HUDEP-2 (cell line): ENCODE measurements around the gene TENM4.

ENCODE experiments used
- DNase-seq, 76 experiments: peaks; one replicate each; lab custom pipeline; 2025; ENCODE audit not compliant: unreplicated experiment in 76 of 76; lab: John Stamatoyannopoulos, UW

The TENM4 gene

DNA sequence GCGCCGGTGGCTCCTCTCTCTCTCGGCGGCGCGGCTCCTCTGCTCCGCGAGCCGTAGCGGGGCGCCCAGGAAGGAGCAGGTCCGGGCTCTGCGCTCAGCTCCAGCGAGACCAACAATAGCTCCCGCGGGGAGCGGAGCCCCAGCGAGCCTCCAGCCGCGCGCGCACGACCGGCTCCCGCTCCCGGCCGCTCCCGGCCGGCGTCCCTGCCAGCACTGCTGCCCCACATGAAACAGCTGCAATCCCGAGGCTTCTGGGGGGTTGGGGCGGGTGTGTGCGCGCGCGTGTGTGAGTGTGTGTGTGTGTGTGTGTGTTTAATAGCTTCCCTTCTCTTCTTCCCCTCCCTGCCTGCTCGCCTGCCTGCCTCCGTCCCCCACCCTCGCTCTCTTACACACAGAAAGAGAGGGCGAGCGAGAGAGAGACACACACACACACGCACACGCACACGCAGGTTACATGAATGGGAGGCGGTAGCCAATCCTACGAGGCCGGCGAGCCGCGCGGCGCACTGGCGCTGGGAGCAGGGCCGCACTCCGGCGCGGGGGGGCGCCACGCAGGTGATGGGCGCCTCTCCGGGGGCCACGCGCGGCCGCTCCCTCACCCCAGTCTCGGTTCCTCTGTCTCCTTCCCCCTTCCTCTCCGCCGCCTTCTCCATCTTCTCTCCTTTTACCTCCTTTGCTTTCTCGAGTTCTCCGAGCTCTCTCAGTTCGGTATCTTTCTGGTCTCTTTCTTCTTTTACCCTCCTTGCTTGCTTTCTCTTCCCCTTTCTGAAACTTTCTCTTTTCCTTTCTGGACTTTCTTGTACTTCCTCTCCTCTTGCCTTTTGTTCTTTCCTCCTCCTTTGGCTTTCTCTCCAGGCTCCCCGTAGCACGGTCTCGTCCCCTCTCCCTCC, at the start of gene TENM4:
Gene TENM4 (minus strand): TSS at position 460 of the 890 bp plus-strand sequence. CDS start 371,086 bp downstream, outside the sequence.
- no peak for DNase-seq

DNA sequence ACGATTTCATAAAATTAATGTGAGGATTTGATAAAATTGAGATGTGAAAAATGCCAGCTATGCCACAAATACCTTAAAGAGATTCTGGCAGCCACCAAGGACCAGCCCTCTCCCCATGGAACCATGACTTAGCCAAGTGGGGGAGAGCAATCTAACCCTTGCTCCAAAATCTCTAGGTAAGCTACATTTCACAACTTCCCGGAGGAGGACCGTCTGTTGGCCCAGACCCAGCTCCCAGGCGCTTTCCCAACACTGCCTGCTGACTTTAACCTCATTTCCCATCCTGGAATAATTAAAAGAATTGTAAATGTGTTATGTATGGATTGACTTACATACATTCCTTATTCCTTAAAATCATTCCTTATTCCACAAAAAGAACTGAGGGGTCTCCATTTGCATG, 47.5 kb upstream of the TENM4 start:
- no peak for DNase-seq

DNA sequence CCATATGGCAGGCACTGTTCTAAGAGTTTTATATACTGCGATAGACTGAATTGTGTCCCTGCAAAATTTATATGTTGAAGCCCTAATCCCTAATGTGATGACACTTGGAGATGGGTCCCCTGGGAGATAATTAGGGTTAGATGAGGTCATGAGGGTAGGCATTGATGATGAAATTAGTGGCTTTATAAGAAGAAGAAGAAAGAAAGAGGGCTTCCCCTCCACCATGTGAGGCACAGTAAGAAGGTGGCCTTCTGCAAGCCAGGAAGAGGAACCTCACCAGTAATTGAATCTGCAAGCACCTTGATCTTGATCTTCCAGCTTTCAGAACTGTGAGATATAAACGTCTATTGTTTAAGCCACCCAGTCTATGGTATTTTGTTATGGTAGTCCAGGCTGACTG, 46.6 kb upstream of the TENM4 start:
- no peak for DNase-seq

DNA sequence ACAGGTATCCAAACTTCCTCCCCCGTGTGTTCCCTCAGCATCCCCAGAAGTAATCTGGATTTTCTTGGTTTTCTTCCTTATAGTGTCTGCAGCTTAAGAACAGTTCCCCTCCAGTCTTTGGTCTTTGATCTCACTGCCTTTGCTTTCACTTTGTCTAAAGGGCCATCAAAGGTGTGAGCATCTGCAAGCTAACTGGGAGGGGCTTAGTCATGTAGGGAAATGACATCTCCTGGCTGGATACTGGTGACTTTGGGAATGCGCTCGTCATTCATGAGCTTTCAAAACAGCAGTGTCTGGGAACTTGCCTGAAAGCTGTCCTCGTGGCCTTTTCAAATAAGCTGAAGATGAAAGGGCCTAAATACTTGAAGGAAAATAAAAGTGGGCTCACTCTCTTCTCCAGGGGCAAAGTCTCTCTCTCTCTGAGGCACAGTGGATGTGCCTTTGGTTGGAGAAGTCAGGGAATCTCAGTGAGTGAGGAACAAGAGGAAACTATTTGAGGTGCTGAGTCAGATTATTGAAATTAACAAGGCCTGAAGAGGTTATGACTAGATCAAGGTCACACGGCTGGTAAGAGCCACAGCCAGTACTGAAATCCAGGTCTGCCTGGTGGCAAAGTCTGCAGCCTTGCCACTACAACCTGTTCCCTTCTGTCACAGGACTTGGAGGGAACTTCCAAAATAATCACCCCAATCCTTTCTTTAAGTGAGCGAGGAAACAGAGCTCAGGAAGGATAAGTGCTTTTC, 45.6 kb upstream of the TENM4 start:
- no peak for DNase-seq

DNA sequence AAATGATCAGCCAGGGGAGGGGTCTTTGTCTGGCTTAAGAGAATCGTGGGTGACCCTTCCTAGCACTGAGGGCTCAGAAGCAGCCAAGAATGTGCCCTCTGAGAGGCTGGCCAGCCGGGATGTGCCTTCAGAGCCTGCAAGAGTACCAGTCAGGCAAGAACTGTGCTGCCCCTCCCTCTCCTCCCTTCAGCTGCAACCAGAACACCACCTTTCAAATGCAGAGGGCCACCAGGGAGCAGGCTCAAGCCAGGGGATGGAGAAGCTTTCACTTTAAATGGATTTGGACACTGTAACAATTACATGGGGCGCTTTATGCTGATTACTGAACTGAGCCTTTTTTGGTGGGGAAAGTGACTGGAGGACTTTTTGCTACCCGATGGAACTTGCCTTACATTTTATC, 44.9 kb upstream of the TENM4 start:
- no peak for DNase-seq

DNA sequence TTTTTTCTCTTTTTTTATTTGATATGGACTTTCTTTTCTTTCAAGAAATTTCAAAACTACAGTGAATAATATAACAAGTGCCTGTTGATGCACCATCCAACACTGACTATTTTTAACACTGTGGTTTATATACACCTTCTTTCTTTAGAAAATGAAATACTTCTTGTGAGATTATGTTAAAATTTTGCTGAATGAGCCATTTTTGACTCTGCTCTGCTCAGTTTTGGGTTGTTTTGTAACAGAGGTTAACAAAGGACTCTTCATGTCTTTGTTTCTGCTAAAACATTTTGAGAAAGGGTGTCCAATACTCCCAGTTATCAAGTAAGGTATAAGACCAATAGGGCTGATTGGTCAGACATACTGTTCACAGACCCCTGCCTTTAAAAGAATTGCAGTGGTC, 44.0 kb upstream of the TENM4 start:
- DNase-seq, result no peak

DNA sequence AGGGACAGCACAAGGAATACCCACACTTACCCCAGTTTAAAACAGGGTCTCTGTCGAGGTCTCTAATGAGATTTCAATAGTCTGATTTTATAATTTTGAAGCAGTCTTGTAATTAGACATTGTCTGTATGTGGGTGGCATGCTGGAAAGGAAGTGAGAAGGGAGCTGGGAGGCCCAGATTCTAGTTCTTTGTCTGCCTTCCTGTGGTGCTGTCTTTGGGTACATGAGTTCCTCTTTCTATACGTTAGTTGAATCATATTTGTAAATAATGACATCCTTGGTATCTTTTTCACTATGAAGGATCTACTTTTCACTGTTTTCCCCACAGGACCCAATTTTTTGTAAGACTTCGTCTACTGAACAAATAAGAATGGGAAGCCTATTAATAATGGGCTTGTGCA, 42.0 kb upstream of the TENM4 start:
- no peak for DNase-seq

DNA sequence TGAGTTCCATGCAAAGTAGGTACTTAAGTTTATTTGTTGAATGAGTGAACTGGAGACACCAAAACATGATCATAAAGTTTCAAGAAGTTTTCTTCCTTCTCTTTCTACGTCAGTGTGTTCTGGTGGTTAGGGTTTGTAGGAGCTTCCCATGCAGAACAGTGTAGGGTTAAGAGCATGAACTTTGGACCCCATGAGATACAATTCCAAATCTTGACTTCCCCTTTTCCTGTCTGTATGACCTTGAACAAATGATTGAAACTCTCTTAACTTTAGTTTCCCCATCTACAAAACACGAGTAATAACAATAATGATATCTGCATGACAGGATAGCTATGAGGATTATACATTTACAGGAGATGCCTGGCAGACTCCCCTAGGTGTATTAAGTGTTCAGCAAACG, 41.0 kb upstream of the TENM4 start:
- no peak for DNase-seq

DNA sequence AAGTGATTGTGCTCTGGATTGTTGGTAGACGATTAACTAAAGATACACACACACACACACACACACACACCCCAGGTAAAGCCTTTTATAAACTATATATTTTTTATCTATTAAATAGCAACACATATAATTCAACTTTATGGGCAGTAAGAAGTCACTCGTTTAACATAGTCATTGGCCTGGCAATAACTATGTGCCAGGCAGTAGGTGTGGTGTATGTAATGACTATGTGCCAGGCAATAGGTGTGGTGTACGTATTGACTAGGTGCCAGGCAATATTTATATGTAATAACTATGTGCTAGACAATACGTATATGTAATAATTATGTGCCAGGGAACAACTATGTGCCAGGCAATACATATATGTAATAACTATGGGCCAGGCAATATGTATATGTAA, 40.0 kb upstream of the TENM4 start:
- no peak for DNase-seq

DNA sequence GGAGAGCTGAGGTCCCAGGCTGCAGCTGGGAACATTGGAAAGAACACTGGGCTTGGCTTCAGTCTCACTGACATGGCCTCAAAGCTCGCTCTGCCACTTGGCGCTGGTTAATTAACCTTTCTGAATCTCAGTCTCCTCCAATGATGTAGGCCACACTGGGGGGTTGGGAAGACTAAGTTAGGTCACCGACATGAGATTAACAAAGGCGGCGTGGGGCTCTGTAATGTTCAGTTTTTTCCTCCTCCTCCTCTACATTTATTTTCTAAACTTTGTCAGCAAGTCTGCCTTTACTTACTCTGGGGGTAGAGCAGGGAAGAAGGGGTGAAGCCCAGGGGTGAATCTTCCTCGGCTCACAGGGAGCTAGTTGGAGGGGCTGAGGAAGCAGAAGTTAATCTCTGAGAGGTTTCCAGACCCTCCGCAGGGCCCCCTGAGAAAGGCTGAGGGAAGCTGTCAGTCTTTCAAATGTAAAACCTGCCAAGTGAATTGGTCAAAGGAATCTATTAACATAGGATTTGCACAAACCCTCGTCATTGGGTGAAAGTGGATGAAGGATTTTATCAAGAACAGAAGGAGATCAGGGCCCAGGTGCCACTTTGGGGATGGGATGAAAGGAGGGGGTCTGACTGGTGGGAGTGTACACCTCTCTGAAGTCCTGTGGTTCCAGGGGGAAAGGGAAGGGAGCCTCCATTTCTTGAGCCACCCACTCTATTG, 32.1 kb upstream of the TENM4 start:
- no peak for DNase-seq

DNA sequence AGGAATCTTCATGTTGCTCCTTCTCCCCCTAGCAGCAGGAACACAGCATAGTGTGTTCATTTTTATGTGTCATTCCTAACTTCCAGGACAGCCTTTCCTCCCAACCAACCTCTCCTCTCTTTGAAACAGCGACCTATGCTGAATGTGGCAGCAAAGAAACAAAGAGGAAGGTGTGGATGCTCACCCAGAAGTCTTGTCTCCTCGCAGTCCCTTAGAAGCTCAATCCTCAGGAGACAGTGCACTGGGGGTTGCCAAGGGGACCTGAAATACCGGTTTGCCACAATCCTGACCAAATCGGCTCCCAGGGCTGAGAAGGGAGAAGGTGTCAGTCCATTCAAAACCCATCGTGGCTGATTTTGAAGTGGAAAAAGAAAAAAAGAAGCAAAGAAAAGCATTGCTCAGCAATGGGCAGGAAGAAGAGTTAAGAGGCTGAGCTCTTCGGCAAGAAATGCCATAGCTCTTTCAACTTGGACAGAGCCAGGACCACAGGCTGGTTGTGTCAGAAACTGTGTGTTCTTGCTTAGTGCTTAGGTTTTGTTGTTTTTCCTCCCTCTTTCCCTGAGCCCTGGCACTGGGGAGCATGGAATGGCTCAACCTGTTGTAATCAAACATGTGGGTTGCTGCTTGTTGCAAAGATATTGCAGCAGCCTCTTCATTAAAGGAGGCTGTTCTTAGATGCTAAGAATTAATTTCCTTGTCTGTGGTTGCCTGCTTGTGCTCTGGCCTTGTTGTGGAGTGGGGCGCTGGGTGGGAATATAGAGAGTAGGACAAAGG, 30.4 kb upstream of the TENM4 start:
- DNase-seq, result no peak

DNA sequence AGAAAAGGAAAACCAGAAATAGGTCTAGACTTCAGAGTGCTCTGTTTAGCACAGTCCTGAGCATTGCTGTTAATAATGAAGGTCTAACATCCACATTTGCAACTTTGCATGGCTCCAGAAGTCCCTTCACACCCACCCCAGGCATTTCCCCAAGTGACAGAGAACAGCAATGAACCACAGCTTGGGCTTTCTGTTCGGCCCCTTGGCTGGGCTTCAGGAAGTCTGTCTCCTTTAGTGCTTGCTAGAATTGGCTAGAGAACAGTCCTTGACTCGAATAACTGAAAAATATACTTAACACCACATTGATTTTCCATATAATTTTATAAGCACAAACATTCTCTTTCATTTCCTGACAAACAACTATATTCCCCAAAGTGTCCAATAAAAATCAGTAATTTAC, 29.3 kb upstream of the TENM4 start:
- DNase-seq, result no peak

DNA sequence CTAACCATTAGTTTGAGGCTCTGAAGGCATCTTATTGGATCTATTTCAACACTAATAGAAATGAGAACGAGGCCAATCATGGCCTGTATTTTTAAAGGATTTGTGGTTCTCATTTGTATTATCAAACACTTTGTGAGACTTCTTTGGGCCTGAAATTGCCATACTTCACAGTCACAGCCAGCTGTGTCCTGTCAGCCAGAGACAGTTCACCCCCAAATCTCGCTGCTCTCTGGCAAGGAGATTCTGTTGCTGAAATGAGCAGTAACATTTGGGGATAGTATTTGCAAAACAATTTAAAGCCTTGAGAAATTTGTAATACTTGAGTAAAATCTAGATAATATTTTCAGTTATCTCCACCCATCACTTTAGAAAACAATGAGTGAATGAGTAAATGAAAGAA, 26.9 kb upstream of the TENM4 start:
- DNase-seq, result no peak

DNA sequence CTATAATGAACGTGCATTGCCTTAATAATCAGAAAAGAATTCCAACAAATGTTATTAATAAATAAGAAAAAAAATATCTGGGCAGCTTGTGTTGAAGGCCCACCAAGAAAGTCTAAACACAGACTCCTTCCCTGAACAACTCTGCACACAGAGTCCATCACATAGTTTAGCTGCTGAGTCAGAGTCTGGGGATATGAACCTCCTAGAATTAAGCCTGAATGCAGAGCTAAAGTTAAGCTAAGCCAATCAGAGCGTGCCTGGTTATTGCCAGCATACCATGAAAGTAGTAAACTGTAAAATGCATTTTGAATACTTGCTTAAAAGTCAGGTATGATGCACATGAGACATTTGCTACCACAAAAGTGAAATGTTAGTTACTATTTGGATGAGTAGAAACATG, 25.6 kb upstream of the TENM4 start:
- no peak for DNase-seq

DNA sequence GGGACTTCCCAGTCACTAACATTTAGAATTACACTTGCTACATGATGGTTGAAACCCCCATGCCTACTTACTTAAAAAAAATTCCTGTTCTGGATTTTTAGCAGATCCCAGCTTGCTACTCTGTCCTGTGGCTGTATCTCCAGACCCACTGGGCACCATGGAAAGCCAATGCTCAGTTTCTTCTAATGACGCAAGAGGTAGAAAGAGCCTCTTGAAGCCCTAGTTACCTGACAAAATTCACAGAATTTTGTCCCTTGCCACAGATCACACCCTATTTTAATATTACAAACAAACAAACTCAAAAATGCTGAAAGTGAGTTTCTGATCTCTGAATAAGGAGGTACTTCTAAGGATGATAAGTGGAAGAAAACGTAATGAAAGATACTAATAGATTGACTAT, 24.3 kb upstream of the TENM4 start:
- no peak for DNase-seq

DNA sequence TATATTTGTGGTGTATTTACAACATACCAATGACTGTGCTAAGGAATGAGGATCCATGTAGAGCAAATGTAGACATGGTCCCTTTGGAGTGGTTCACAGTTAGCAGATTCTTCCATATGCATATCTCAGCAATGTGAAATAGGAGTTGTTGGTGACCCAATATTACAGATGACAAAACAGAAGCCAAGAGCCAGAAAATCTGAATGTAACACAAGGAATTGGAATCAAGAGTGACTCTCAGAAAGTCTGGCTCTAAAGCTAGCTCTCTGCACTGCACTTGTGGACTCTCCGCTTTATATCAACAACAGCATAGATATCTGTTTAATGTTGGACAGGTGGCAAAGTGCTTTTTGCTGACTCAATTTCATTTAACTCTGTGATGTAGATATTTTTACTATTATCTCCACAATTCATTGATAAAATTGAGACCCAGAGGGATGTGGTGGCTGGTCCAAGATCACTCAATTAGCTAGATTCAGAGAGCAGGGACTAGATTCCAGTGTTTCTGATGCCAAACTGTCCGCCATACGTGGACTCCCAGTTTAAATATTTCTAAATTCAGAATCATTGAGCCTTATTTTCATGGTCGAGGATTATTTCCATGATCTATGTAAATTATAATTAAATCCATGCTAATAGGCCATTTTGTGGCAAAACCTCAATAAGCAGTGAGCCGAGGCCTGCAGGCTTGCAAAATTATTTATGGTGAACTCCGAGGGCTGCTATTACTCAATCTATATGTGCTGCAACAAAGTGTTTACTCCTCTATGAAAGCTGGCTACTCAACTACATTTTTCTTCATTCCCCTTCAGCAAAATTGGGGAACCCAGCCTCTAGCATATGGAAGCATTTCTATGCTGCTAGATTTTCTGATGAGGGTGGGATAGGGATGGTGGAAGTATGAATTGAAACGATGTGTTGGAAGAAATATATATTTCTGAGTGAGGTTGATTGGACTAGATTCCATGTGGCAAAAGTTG, 21.1 kb upstream of the TENM4 start:
- DNase-seq, result no peak

DNA sequence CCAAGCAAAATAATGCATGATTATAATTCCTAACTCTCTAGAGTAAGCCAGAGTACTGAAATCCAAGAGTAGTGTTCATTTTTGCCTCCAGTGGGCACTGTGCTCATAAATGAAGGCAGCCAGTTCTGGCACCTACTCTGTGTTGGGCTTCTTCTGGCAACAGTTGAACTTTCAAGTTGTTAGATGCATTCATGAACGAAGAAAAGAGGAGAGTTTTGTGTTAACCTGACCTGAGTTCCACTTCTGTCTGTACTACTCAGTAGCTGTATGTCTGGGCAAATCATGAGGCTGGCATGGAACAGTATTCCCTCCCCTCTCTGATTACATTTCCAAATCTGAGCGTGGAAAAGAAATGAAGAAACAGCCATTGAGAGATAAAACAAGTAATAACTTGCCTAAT, 20.3 kb upstream of the TENM4 start:
- peak in 1 of 76 experiments; percentile 6 for DNase-seq

DNA sequence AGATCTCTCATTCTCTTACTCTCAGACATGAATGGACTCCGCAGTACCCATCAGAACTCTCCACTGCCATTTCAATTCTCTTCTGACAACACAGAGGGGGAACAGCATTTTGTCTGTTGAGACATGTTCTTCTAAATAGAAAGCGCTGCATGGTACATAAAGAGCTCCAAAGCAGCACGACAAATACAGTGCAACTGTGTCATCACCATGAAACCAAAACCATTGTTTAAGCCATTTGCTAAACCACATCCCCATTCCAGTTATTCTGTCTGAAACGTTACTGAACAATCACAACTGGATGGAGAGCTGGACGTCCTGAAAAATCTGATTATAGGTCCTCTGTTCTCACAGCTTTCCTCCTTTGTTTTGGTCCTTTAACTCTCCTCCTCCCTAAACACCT, 17.9 kb upstream of the TENM4 start:
- DNase-seq, result no peak

DNA sequence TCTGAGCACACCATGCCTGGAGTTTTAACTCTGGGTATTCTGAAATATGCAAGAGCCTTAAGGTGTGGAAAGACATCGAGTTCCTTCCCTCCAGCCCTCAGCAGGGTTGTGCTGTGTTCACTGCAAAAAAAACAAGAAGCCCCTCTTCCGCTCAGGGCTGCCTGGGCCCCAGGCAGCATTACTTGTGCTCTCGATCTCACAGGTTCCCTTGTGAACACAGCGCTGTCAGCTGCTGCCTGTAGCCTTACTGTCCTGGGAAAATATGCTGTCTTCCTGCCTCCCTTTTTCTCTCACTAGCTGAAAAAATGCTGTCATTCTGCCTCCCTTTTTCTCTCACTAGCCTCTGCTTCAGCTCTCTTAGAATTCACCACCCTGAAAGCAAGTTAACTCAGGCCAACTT, 15.7 kb upstream of the TENM4 start:
- DNase-seq, result no peak

DNA sequence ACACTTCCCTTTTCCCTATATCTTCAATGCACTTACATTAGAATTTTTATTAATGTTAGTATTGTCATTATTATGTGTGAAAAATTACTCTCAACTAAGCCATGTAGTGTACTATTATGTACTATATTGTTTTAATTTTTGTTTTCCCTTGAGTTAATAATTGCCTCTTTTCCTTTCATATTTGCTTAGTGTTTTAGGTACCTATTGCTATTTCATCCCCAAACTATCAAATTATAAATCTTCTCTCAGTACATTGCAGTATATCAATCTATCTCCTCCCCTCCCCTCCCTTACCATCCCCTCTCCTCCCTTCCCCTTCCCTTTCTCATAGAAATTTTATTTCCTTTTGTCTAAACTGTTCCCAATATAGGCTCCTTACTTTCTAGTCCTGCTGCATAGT, 12.8 kb upstream of the TENM4 start:
- no peak for DNase-seq
